Neural crest cell (in vitro differentiated cells): ENCODE results near the gene WLS. TPM values are rescaled to one million over a fixed set of nuclear protein-coding genes. Genes with fewer than 3 reads are reported as not detected.
A peak's percentile ranks its signal among the peaks of the same experiment; 100 is the strongest.

Source experiments
- DNase-seq: peaks from one replicate; pipeline ENCODE4 v3.0.0; 2021; ENCODE audit warnings: low read depth, mixed read lengths, low spot score
- H3K27ac Mint-ChIP-seq: one replicate; pipeline ENCODE4 v1.8.0; 2021; ENCODE audit warnings: mild to moderate bottlenecking, mixed read lengths; ENCODE audit not compliant: unreplicated experiment
- H3K27me3 Mint-ChIP-seq: 2 replicates; pipeline ENCODE4 v1.8.0; 2021; ENCODE audit warnings: low read depth, mild to moderate bottlenecking, mixed read lengths
- H3K36me3 Mint-ChIP-seq: 2 replicates; pipeline ENCODE4 v1.8.0; 2021; ENCODE audit warnings: low read depth, mild to moderate bottlenecking, mixed read lengths
- H3K4me1 Mint-ChIP-seq: 2 replicates; pipeline ENCODE4 v1.8.0; 2021; ENCODE audit warnings: mixed read lengths
- H3K4me3 Mint-ChIP-seq: one replicate; pipeline ENCODE4 v1.8.0; 2021; ENCODE audit warnings: mild to moderate bottlenecking, mixed read lengths
- H3K9me3 Mint-ChIP-seq: 2 replicates; pipeline ENCODE4 v1.8.0; 2021; ENCODE audit warnings: mixed read lengths
- total RNA-seq: library from RNA; stranded (reverse); gene quantifications from 2 replicates; pipeline ENCODE4 v1.2.1, GENCODE V29; 2021
- TF ChIP-seq, protein P1 (sequence below): fragments of 200-600 bp; sonication (generic); conservative IDR thresholded peaks from 2 replicates; pipeline ENCODE4 v1.5.0; 2021; ENCODE audit warnings: antibody characterized with exemption, mild to moderate bottlenecking

WLS gene
- total RNA-seq, 1 donor from 2014 or later: 152 TPM

DNA sequence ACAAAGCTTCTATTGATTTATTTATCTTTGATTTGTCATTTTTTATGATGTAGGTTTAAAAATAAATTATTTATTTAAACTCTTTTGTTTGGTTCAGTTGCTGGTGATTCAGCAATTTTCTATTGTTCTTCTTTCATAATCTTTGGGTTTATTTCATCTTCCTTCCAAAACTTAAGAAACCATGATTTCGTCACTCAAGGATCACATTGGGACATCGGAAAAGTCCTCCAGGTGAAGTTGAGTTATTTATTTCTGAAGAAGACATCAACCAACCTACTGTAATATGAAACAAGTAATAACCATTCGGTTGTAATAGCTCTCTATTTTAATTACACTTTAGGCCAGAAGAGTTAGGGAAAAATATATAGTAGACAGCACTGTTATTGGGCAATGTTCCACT, 23.0 kb upstream of the WLS start:
- Mint-ChIP-seq H3K27me3 (no peaks in the 10 kb centered on the region), H3K27ac (no peak overlapping the region), H3K36me3 (no peaks in the 10 kb centered on the region), H3K9me3 (peaks cover 4% of the 10 kb centered on the region), H3K4me1 (no peaks in the 10 kb centered on the region), H3K4me3 (no peak overlapping the region)
- DNase-seq: no peak
- TF ChIP-seq, protein P1, sequence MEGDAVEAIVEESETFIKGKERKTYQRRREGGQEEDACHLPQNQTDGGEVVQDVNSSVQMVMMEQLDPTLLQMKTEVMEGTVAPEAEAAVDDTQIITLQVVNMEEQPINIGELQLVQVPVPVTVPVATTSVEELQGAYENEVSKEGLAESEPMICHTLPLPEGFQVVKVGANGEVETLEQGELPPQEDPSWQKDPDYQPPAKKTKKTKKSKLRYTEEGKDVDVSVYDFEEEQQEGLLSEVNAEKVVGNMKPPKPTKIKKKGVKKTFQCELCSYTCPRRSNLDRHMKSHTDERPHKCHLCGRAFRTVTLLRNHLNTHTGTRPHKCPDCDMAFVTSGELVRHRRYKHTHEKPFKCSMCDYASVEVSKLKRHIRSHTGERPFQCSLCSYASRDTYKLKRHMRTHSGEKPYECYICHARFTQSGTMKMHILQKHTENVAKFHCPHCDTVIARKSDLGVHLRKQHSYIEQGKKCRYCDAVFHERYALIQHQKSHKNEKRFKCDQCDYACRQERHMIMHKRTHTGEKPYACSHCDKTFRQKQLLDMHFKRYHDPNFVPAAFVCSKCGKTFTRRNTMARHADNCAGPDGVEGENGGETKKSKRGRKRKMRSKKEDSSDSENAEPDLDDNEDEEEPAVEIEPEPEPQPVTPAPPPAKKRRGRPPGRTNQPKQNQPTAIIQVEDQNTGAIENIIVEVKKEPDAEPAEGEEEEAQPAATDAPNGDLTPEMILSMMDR: no peak

DNA sequence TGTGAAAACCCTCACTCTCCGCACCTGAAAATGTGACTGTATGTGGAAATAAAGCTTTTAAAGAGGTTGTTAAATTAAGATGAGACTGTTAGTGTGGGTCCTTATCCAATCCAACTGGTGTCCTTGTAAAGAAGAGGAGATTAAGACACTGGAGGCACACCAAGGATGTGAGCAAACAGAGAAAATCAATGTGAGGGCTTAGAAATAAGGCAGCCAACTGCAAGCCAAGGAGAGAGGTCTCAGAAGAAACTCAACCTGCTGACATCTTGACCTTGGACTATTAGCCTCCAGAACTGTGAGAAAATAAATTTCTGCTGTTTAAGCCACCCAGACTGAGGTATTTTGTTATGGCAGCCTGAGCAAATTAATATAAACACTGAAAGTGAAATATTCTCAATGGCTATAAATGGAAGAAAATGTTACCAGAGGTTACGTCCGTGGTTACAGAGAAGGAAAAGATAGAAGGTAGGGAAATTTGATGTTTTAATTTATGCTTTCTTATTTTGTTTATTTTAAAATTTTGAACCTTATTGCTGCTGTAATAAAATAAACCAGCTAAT, 22.4 kb upstream of the WLS start:
- H3K36me3 Mint-ChIP-seq: no peaks in the 10 kb centered on the region
- H3K27me3 Mint-ChIP-seq: no peaks in the 10 kb centered on the region
- no peak for DNase-seq
- H3K27ac Mint-ChIP-seq: no peak overlapping the region
- no peaks in the 10 kb centered on the region for H3K4me1 Mint-ChIP-seq
- H3K4me3 Mint-ChIP-seq: no peak overlapping the region
- H3K9me3 Mint-ChIP-seq: peaks cover 4% of the 10 kb centered on the region
- TF ChIP-seq, protein P1: no peak

DNA sequence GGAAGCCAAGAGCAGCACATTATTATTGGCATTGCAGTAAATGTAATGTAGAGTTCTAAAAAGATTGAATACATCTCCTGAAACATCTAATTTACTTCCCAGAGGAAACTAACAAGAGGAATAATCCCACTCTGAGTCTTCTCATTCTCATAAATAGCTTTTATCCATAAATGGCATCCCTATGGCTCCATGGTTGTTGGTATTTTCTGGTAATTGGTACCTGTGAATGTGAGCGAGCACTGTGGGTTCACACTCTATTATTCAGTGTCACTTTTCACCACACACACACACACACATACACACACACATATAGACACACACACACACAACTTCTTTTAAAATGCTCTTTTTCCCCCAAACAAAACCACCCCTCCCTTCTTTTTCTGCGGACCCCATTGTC, 4.7 kb upstream of the WLS start:
- H3K36me3 Mint-ChIP-seq: no peaks in the 10 kb centered on the region
- peak overlapping the region; percentile 28 for H3K4me3 Mint-ChIP-seq
- H3K4me1 Mint-ChIP-seq: peaks cover 17% of the 10 kb centered on the region
- TF ChIP-seq, protein P1: no peak
- H3K9me3 Mint-ChIP-seq: peaks cover 12% of the 10 kb centered on the region
- H3K27ac Mint-ChIP-seq: no peak overlapping the region
- DNase-seq: no peak
- H3K27me3 Mint-ChIP-seq: peaks cover 14% of the 10 kb centered on the region

DNA sequence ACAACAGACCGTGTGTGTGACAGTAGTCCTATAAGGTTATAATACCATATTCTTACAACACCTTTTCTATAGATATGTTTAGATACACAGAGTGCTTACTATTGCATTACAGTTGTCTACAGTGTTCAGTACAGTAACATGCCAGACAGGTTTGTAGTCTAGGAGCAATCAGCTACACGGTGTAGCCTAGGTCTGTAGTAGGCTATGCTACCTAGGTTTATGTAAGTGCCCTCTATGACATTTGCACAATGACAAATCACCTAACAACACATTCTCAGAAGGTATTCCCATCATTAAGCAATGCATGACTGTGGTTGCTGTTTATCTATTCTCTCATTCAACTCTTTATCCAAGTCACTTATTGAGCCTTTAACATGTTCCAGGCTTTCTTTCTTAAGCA, 1.8 kb upstream of the WLS start:
- TF ChIP-seq, protein P1: no peak

DNA sequence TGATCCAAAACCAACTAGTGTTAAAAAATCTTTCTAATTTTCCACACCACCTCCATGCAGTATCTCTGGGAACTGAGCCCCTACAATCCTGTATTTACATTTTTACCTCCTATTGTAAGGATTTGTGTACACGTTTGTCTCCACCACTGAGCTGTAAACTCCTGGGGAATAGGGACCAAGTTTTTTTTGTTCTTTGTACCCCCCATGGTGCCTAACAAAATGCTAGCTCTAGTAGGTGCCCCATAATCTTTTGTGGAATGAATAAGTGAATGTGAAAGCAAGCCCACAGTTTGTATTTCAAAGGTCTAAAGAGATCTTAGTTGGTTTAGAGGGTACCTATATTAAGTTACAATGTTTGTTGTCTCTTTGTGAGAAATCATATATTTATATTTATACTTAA, 879 bp upstream of the WLS start:
- peaks cover 39% of the 10 kb centered on the region for H3K4me1 Mint-ChIP-seq
- H3K4me3 Mint-ChIP-seq: peak overlapping the region; percentile 99
- no peak overlapping the region for H3K27ac Mint-ChIP-seq
- DNase-seq: no peak
- H3K27me3 Mint-ChIP-seq: peaks cover 13% of the 10 kb centered on the region
- H3K9me3 Mint-ChIP-seq: no peaks in the 10 kb centered on the region
- TF ChIP-seq, protein P1: no peak
- no peaks in the 10 kb centered on the region for H3K36me3 Mint-ChIP-seq

More for the DNA sequence above, 1.8 kb upstream of the WLS start:
- no peak for DNase-seq
- no peaks in the 10 kb centered on the region for H3K36me3 Mint-ChIP-seq
- peak overlapping the region; percentile 83 for H3K4me3 Mint-ChIP-seq
- no peak overlapping the region for H3K27ac Mint-ChIP-seq
- H3K9me3 Mint-ChIP-seq: no peaks in the 10 kb centered on the region
- peaks cover 15% of the 10 kb centered on the region for H3K27me3 Mint-ChIP-seq
- H3K4me1 Mint-ChIP-seq: peaks cover 35% of the 10 kb centered on the region
